T-helper 17 cell (primary cell): ENCODE results near the gene SERPINA5. TPM values are rescaled to one million over a fixed set of nuclear protein-coding genes. Genes with fewer than 3 reads are reported as not detected.

Source experiments
- ATAC-seq: fragments of 150-1000 bp; cut with Tn5 transposase; 2 replicates; pipeline ENCODE4 v1.10.0; 2021; ENCODE audit warnings: mild to moderate bottlenecking, moderate library complexity
- DNase-seq, 3 donors: peaks; one replicate each; pipeline versions ENCODE4 v3.0.0 to v3.0.0-alpha.2; 2020 to 2021
- H3K9me3 ChIP-seq: one replicate; pipeline ENCODE4 v1.7.0; 2013; ENCODE audit warnings: low read length, mild to moderate bottlenecking; ENCODE audit not compliant: control insufficient read depth, poor library complexity, severe bottlenecking
- H3K27ac Mint-ChIP-seq: one replicate; pipeline ENCODE4 v1.8.0; 2022; ENCODE audit warnings: mild to moderate bottlenecking, moderate library complexity, mixed read lengths
- H3K27me3 Mint-ChIP-seq: one replicate; pipeline ENCODE4 v1.8.0; 2022; ENCODE audit warnings: mixed read lengths
- H3K36me3 Mint-ChIP-seq: one replicate; pipeline ENCODE4 v1.8.0; 2022; ENCODE audit warnings: low read depth, mixed read lengths
- H3K4me1 Mint-ChIP-seq: one replicate; pipeline ENCODE4 v1.8.0; 2022; ENCODE audit warnings: mild to moderate bottlenecking, mixed read lengths
- H3K4me3 Mint-ChIP-seq: one replicate; pipeline ENCODE4 v1.8.0; 2022; ENCODE audit warnings: mild to moderate bottlenecking, moderate library complexity, mixed read lengths
- total RNA-seq, 4 donors: library from RNA in 2 of 4; stranded (reverse) in 2 of 4; gene quantifications; one replicate each; pipeline ENCODE4 v1.2.3 and lab custom pipeline; 2022 to 2026

SERPINA5 gene
- total RNA-seq, 2 donors from 2014 or later = not detected

- H3K9me3 ChIP-seq = no peaks in the 10 kb centered on the region
- no peak overlapping the region for H3K27ac Mint-ChIP-seq
- peaks cover 35% of the 10 kb centered on the region for H3K27me3 Mint-ChIP-seq
- no peak for DNase-seq
- no peaks in the 10 kb centered on the region for H3K4me1 Mint-ChIP-seq
- ATAC-seq = no peak
- no peak overlapping the region for H3K4me3 Mint-ChIP-seq
- H3K36me3 Mint-ChIP-seq = no peaks in the 10 kb centered on the region
Measured at GRCh38 chr14:94544726-94545125, 36.5 kb upstream of the SERPINA5 start.

DNA sequence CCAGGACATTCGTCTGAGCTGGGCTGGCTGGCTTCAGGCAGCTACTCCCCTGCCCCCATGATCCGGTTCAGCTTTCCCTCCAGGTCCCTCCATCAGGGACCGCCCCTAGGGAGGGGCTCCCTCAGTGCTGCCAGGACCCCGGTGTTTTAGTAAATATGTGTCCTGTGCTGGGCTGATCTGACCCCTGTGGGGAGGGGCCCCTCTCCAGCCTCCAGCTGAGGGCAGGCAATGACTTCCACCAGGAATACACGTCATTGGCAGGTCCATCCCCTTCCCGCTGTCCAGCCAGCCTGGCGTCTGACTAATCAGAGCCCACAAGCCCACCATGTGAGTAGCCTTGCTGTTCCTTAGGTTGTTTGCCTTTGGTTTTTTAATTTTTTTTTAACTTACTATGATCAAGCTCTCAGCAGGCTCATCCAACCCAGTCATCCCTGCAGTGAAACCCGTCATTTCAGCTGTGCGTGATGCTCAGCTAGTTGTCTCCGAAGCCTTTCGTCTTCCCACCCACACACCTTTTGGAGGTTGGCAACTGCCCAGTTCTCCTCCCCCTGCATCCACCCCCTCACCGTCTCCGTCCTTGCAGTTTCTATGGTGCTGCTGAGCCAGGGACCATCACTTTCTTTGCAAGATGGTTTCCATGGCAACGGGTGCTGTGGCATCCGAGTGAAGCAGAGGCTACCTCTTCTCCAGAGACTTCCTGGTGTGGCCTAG lies 35.9 kb upstream of the SERPINA5 start:
- no peaks in the 10 kb centered on the region for H3K4me1 Mint-ChIP-seq
- H3K4me3 Mint-ChIP-seq = no peak overlapping the region
- ATAC-seq (no peak), DNase-seq (no peak)
- H3K9me3 ChIP-seq = no peaks in the 10 kb centered on the region
- H3K27me3 Mint-ChIP-seq = peaks cover 35% of the 10 kb centered on the region
- no peak overlapping the region for H3K27ac Mint-ChIP-seq
- H3K36me3 Mint-ChIP-seq = no peaks in the 10 kb centered on the region

- Mint-ChIP-seq H3K4me1 (no peaks in the 10 kb centered on the region), H3K27me3 (peaks cover 30% of the 10 kb centered on the region), H3K27ac (no peak overlapping the region), H3K36me3 (no peaks in the 10 kb centered on the region), H3K4me3 (no peak overlapping the region)
- no peak for ATAC-seq
- H3K9me3 ChIP-seq = no peaks in the 10 kb centered on the region
- DNase-seq = no peak
Measured at GRCh38 chr14:94547151-94547680, 34.0 kb upstream of the SERPINA5 start.

- DNase-seq = no peak
- H3K9me3 ChIP-seq = no peaks in the 10 kb centered on the region
- H3K4me3 Mint-ChIP-seq = no peak overlapping the region
- ATAC-seq = no peak
- peaks cover 30% of the 10 kb centered on the region for H3K27me3 Mint-ChIP-seq
- no peaks in the 10 kb centered on the region for H3K36me3 Mint-ChIP-seq
- no peaks in the 10 kb centered on the region for H3K4me1 Mint-ChIP-seq
- no peak overlapping the region for H3K27ac Mint-ChIP-seq
Measured at GRCh38 chr14:94547726-94548125, 33.5 kb upstream of the SERPINA5 start.

DNA sequence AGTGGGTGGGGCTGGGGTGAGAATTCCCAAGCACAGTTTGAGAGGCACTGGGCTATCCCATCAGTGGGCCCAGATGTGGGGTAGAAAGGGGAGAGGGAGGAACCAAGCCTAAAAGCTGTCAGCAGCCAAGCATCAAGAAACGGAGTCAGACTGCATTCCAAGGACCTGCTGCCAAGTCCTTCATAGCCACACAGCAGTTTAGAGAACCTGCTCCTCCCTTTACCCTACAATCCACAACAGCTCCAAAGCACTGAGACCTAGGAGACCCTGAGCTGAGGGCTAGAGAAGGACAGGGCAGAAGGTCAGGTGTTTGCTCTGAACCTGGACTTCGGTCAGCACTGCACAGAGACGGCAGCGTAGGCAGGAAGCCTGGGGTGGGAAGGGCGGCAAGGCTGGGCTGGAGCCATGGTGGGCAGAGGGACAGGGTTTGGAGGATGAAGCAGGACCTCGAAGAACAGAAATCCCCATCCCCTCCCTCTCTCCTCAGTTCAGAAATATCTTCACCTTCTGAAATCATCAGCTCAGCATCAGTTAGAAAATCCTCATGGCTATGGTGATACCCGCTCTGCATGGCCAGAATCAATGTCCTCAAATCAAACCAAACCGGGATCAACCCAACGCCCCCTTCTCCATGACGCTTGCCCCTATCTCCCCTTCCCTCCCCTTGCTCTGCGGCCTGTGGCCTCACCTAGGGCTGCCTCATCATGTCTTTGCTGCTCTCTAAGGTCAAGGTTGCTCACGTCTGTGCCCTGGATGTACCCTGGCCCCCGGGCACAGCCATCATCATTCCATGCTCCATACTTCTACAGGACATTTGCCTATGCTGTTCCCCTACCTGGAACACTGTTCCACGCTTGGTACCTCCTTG lies 32.9 kb upstream of the SERPINA5 start:
- H3K9me3 ChIP-seq = no peaks in the 10 kb centered on the region
- no peak overlapping the region for H3K27ac Mint-ChIP-seq
- DNase-seq (no peak), ATAC-seq (no peak)
- H3K4me1 Mint-ChIP-seq = no peaks in the 10 kb centered on the region
- H3K4me3 Mint-ChIP-seq = no peak overlapping the region
- H3K27me3 Mint-ChIP-seq = peaks cover 32% of the 10 kb centered on the region
- H3K36me3 Mint-ChIP-seq = no peaks in the 10 kb centered on the region

GRCh38 chr14:94548999-94549985 lies 31.9 kb upstream of the SERPINA5 start:
- H3K4me3 Mint-ChIP-seq = no peak overlapping the region
- peak; percentile 64 for ATAC-seq
- H3K9me3 ChIP-seq = no peaks in the 10 kb centered on the region
- no peaks in the 10 kb centered on the region for H3K36me3 Mint-ChIP-seq
- H3K4me1 Mint-ChIP-seq = no peaks in the 10 kb centered on the region
- no peak overlapping the region for H3K27ac Mint-ChIP-seq
- peaks cover 38% of the 10 kb centered on the region for H3K27me3 Mint-ChIP-seq
- peak; percentile 18 to 53 (median 24) for DNase-seq

DNA sequence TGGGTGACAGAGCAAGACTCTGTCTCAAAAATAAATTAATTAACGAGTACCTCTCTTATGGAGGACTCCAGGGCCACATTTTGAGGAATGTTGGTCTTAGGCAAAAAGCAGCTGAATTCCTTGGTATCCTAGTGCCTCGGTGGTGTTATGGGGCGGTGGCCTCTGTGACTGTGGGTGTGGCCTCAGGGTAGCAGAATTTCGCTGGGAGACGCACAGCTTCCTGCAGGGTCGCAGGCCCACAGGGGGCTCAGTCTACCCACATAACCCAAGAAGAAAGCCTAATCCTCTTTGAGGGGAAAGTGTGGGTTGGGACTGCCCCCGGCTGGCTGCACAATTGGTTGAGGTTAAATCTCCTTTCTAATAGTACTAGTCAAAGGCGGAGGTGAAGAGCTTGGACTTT lies 31.2 kb upstream of the SERPINA5 start:
- H3K9me3 ChIP-seq = no peaks in the 10 kb centered on the region
- no peak overlapping the region for H3K4me3 Mint-ChIP-seq
- H3K36me3 Mint-ChIP-seq = no peaks in the 10 kb centered on the region
- no peaks in the 10 kb centered on the region for H3K4me1 Mint-ChIP-seq
- DNase-seq (no peak), ATAC-seq (no peak)
- no peak overlapping the region for H3K27ac Mint-ChIP-seq
- peaks cover 38% of the 10 kb centered on the region for H3K27me3 Mint-ChIP-seq

DNA sequence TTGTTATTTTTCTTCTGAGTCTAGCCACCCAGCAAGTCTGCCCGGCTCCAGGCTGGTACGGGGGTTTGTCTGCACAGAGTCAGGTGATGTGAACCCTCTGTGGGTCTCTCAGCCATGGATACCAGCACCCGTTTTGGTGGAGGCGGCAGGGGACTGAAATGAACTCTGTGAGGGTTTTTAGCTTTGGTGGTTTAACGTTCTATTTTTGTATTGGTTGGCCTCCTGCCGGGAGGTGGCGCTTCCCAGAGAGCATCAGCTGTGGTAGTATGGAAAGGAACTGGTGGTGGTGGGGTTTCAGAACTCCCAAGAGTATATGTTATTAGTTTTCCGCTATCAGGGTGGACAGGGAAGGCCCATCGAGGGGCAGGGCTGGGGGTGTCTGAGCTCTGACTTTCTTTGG lies 25.2 kb upstream of the SERPINA5 start:
- Mint-ChIP-seq H3K27me3 (peaks cover 35% of the 10 kb centered on the region), H3K27ac (no peak overlapping the region), H3K4me3 (no peak overlapping the region), H3K4me1 (no peaks in the 10 kb centered on the region), H3K36me3 (no peaks in the 10 kb centered on the region)
- no peak for ATAC-seq
- DNase-seq = no peak
- no peaks in the 10 kb centered on the region for H3K9me3 ChIP-seq

- ATAC-seq = no peak
- Mint-ChIP-seq H3K27me3 (peaks cover 37% of the 10 kb centered on the region), H3K4me3 (no peak overlapping the region), H3K27ac (no peak overlapping the region), H3K36me3 (no peaks in the 10 kb centered on the region), H3K4me1 (no peaks in the 10 kb centered on the region)
- no peak for DNase-seq
- no peaks in the 10 kb centered on the region for H3K9me3 ChIP-seq
Measured at GRCh38 chr14:94557327-94557726, 23.9 kb upstream of the SERPINA5 start.

GRCh38 chr14:94558842-94559241 lies 22.4 kb upstream of the SERPINA5 start:
- no peak overlapping the region for H3K27ac Mint-ChIP-seq
- H3K36me3 Mint-ChIP-seq = no peaks in the 10 kb centered on the region
- H3K9me3 ChIP-seq = no peaks in the 10 kb centered on the region
- no peaks in the 10 kb centered on the region for H3K4me1 Mint-ChIP-seq
- no peak overlapping the region for H3K4me3 Mint-ChIP-seq
- DNase-seq (no peak), ATAC-seq (no peak)
- peaks cover 30% of the 10 kb centered on the region for H3K27me3 Mint-ChIP-seq

- H3K27me3 Mint-ChIP-seq = peaks cover 30% of the 10 kb centered on the region
- DNase-seq (no peak), ATAC-seq (no peak)
- H3K27ac Mint-ChIP-seq = no peak overlapping the region
- H3K4me1 Mint-ChIP-seq = no peaks in the 10 kb centered on the region
- H3K36me3 Mint-ChIP-seq = no peaks in the 10 kb centered on the region
- no peaks in the 10 kb centered on the region for H3K9me3 ChIP-seq
- H3K4me3 Mint-ChIP-seq = no peak overlapping the region
Measured at GRCh38 chr14:94559638-94560290, 21.5 kb upstream of the SERPINA5 start.

- Mint-ChIP-seq H3K27ac (no peak overlapping the region), H3K27me3 (peaks cover 30% of the 10 kb centered on the region), H3K4me1 (no peaks in the 10 kb centered on the region), H3K36me3 (no peaks in the 10 kb centered on the region), H3K4me3 (no peak overlapping the region)
- DNase-seq (no peak), ATAC-seq (no peak)
- H3K9me3 ChIP-seq = no peaks in the 10 kb centered on the region
Measured at GRCh38 chr14:94560291-94560665, 20.9 kb upstream of the SERPINA5 start.
